22Rv1 (cell line): ENCODE data around the gene NKX6-2.
"Not testable (repeated sequence)": the region's sequence is repeated elsewhere in the genome, so short reads cannot be mapped to it uniquely, and the experiment has no call there.

Experiments
- H3K27ac ChIP-seq: fragments of 450-650 bp; 2 replicates; pipeline ENCODE4 v1.5.1; 2017
- CTCF ChIP-seq: fragments of 450-650 bp; IDR thresholded peaks from 2 replicates; pipeline ENCODE4 v1.5.1; 2017; ENCODE audit warnings: mild to moderate bottlenecking
- ZFX ChIP-seq: fragments of 450-650 bp; IDR thresholded peaks from 2 replicates; pipeline ENCODE4 v1.6.1; 2017; ENCODE audit warnings: antibody characterized with exemption, borderline replicate concordance

Gene NKX6-2

GRCh38 chr10:132744839-132745238 is 41.1 kb downstream of the NKX6-2 start:
- TF ChIP-seq CTCF (no peak), ZFX (no peak)
- no peak overlapping the region for H3K27ac ChIP-seq

- no peak overlapping the region for H3K27ac ChIP-seq
Measured at GRCh38 chr10:132743925-132744490, 41.9 kb downstream of the NKX6-2 start.

GRCh38 chr10:132743196-132743924 is 42.6 kb downstream of the NKX6-2 start:
- H3K27ac ChIP-seq: not testable (repeated sequence)

More at GRCh38 chr10:132743925-132744490, 41.9 kb downstream of the NKX6-2 start:
- no peak for TF ChIP-seq ZFX
- no peak for TF ChIP-seq CTCF

DNA sequence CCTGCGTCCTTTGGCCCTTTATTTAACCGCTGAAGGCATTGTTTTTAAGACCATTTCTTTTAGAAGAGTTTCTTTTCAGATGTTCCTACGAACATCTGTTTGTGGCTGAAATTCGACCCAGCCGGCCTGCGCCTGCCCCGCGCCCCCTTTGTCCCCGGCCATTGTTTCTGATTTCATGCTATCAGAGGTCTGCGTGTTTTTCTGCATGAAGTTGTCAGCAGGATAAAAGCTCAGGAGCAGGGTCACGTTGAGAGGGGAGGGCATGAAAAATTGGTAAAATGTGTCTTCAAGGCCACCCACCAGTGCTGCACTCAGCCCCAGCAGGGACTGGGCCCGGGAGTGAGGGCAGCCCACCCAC is 43.1 kb downstream of the NKX6-2 start:
- TF ChIP-seq CTCF (no peak), ZFX (no peak)
- no peak overlapping the region for H3K27ac ChIP-seq

DNA sequence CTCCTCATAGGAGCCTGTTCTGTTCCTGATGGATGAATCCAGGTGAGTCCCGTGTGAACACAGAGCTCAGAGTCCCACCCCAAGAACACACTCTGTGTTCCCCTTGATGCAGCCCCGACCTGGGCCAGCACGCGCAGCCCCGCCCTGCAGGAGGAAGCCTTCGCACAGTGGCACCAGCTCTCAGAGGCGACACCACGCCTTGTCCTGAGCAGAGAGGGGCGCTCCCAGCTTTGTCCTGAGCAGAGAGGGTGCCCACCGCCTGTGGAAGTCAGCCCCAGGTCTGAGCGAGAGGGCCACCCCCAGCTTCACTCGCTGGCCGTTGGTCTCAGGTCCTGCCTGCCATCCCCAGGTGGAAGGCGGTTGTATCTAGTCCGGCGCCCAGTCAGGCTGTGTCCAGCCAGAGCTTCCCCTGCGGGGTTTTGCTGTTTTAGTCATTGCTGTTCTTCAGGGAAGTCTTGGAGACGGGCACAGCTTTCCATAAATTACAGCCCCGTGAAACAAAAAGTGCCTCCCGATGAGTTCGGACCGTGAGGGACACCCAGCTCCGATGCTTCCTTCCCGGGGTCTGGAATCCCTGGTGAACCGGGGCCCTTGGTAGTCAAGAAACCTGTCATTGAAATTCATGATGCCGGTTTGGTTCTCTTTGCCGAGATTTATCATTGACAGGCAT is 43.6 kb downstream of the NKX6-2 start:
- H3K27ac ChIP-seq: no peak overlapping the region
- TF ChIP-seq ZFX: no peak
- no peak for TF ChIP-seq CTCF

DNA sequence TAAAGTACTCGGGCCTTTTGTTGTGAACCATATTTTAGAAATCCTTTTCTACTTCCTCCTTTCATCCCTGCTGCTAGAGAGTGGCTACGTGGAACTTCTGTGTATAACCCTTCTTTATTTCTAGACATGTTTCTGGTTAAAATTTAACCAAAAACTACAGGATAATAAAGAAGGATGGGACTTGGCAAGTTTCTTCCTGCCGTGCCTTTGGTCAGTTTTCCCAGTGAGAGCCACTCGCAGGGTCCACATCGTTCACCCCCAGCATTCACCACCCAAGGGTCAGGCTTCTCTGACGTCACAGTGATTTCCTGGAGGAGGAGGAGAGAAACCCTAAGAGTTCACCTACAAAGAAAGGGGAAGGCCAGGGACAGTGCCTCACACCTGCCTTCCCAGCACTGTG is 45.4 kb downstream of the NKX6-2 start:
- H3K27ac ChIP-seq: no peak overlapping the region
- no peak for TF ChIP-seq CTCF
- TF ChIP-seq ZFX: no peak

DNA sequence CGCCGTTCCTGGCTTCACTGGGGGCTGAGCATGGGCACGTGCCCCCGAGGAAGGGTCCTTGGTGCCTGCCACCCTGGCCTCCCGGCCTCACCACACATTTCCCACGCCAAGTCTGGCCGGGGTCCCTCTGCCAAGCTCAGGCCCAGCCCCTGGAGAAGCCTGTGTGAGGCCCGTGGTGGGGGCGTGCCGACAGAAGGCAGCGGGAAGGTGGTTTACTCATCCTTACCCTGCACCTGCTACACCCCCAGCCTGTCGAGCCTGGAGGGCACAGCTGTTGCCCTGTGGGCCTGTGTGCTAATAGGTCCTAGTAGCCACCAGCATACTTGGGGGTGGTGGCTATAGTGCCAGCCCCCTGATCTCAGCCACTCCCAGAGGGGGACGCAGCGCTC is 46.7 kb downstream of the NKX6-2 start:
- H3K27ac ChIP-seq: no peak overlapping the region
- TF ChIP-seq ZFX (no peak), CTCF (no peak)
